ENCODE data around the gene MTURN.

Gene MTURN

DNA sequence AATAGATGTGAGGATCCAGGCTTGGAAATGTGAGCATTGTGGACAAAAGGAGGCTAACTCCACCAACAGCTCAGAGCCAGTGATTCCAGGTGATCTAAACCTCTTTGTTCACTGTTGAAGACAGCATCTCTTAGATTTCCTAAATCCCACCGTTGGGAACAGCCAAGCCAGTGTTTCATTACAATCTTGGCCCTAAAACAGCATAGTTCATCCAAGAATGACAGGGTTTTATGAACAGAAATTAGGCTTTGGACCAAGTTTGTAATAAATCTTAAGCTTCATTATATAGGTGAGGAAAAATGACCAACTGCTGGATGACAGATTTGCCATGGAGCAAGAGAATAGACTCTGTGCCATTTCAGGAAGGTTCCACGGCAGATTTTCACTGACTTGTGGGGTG lies 65.8 kb downstream of the MTURN start:
- no peaks in the 10 kb centered on the region for H4K20me1 ChIP-seq (ENCODE audit: insufficient read depth, low read length)
- peaks cover 20% of the 10 kb centered on the region for H3K9me3 ChIP-seq (ENCODE audit: low read length)
- H3K27ac ChIP-seq (ENCODE audit: low read depth, low read length, poor library complexity, severe bottlenecking) = peak overlapping the region; percentile 72
- H3F3A ChIP-seq (ENCODE audit: insufficient read depth, low read length) = no peaks in the 10 kb centered on the region
- no peak overlapping the region; the same call in 1 of the 2 replicates for H3K4me2 ChIP-seq (ENCODE audit: low read length)
- H3K36me3 ChIP-seq (ENCODE audit: insufficient read depth, low read length) = no peaks in the 10 kb centered on the region; the same call in 1 of the 2 replicates
- H3K9ac ChIP-seq (ENCODE audit: low read length) = no peak overlapping the region
- no peaks in the 10 kb centered on the region for H3K79me2 ChIP-seq (ENCODE audit: insufficient read depth, low read length)
- no peaks in the 10 kb centered on the region for H3K9me2 ChIP-seq (ENCODE audit: low read depth, low read length)
- no peak overlapping the region for H2AFZ ChIP-seq (ENCODE audit: low read length)
- H3K4me1 ChIP-seq (ENCODE audit: insufficient read depth, low read length, severe bottlenecking) = peaks cover 30% of the 10 kb centered on the region
- H3K27me3 ChIP-seq (ENCODE audit: insufficient read depth, low read length) = no peaks in the 10 kb centered on the region
- no peak overlapping the region for H3K4me3 ChIP-seq (ENCODE audit: low read depth, low read length, poor library complexity, severe bottlenecking)
- TF ChIP-seq EZH2 (IDR thresholded peaks at IDR 0.05; ENCODE audit: borderline replicate concordance, low read length) (no peak), CTCF (IDR thresholded peaks at IDR 0.05; ENCODE audit: low read length) (no peak)

DNA sequence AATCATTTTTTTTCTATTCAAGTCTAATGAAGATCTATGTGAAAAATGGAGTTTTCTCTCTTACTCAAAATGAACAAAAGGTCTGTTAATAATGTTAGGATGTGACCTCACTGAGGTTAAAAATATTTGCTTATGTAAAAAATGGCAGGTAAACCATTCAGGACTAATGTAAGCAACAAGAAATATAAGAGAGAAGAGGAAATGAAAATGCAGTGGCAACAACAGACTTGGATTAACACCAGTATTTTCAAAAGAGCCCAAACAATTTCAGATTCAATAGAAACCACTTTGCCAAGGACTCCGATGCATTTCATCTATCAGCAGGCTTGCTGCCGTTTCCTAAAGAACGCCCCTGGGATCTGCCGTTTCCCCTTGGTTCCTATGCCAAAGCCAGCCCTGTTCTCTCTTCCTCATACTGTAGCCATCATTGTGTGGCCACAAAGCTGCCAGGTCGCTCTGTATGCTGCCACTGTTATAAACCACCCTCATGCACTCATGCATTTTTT lies 66.4 kb downstream of the MTURN start:
- H3K36me3 ChIP-seq (ENCODE audit: insufficient read depth, low read length) = no peaks in the 10 kb centered on the region; the same call in 1 of the 2 replicates
- H3K4me1 ChIP-seq (ENCODE audit: insufficient read depth, low read length, severe bottlenecking) = peaks cover 30% of the 10 kb centered on the region
- peaks cover 13% of the 10 kb centered on the region for H3K9me3 ChIP-seq (ENCODE audit: low read length)
- H3K79me2 ChIP-seq (ENCODE audit: insufficient read depth, low read length) = no peaks in the 10 kb centered on the region
- H3K4me2 ChIP-seq (ENCODE audit: low read length) = peak overlapping the region; percentile 24; the same call in 1 of the 2 replicates
- no peaks in the 10 kb centered on the region for H3K9me2 ChIP-seq (ENCODE audit: low read depth, low read length)
- peak overlapping the region; percentile 30; the same call in 1 of the 2 replicates for H3K9ac ChIP-seq (ENCODE audit: low read length)
- no peaks in the 10 kb centered on the region for H3K27me3 ChIP-seq (ENCODE audit: insufficient read depth, low read length)
- H2AFZ ChIP-seq (ENCODE audit: low read length) = peak overlapping the region; percentile 58; the same call in 1 of the 2 replicates
- H3K4me3 ChIP-seq (ENCODE audit: low read depth, low read length, poor library complexity, severe bottlenecking) = no peak overlapping the region
- TF ChIP-seq CTCF (IDR thresholded peaks at IDR 0.05; ENCODE audit: low read length) (no peak), EZH2 (IDR thresholded peaks at IDR 0.05; ENCODE audit: borderline replicate concordance, low read length) (no peak)
- no peaks in the 10 kb centered on the region for H4K20me1 ChIP-seq (ENCODE audit: insufficient read depth, low read length)
- H3K27ac ChIP-seq (ENCODE audit: low read depth, low read length, poor library complexity, severe bottlenecking) = peak overlapping the region; percentile 72
- no peaks in the 10 kb centered on the region for H3F3A ChIP-seq (ENCODE audit: insufficient read depth, low read length)

GRCh38 chr7:30201921-30202320 lies 67.1 kb downstream of the MTURN start:
- peak overlapping the region; percentile 72 for H3K27ac ChIP-seq (ENCODE audit: low read depth, low read length, poor library complexity, severe bottlenecking)
- H2AFZ ChIP-seq (ENCODE audit: low read length) = peak overlapping the region; percentile 58
- H4K20me1 ChIP-seq (ENCODE audit: insufficient read depth, low read length) = no peaks in the 10 kb centered on the region
- H3F3A ChIP-seq (ENCODE audit: insufficient read depth, low read length) = no peaks in the 10 kb centered on the region
- TF ChIP-seq EZH2 (IDR thresholded peaks at IDR 0.05; ENCODE audit: borderline replicate concordance, low read length) (no peak), CTCF (IDR thresholded peaks at IDR 0.05; ENCODE audit: low read length) (peak; percentile 36)
- no peaks in the 10 kb centered on the region for H3K9me2 ChIP-seq (ENCODE audit: low read depth, low read length)
- peak overlapping the region; percentile 24; the same call in 1 of the 2 replicates for H3K4me2 ChIP-seq (ENCODE audit: low read length)
- no peak overlapping the region for H3K4me3 ChIP-seq (ENCODE audit: low read depth, low read length, poor library complexity, severe bottlenecking)
- H3K9ac ChIP-seq (ENCODE audit: low read length) = peak overlapping the region; percentile 30; the same call in 1 of the 2 replicates
- H3K4me1 ChIP-seq (ENCODE audit: insufficient read depth, low read length, severe bottlenecking) = peaks cover 36% of the 10 kb centered on the region
- H3K36me3 ChIP-seq (ENCODE audit: insufficient read depth, low read length) = no peaks in the 10 kb centered on the region; the same call in 1 of the 2 replicates
- H3K79me2 ChIP-seq (ENCODE audit: insufficient read depth, low read length) = no peaks in the 10 kb centered on the region
- H3K9me3 ChIP-seq (ENCODE audit: low read length) = peaks cover 7% of the 10 kb centered on the region
- no peaks in the 10 kb centered on the region for H3K27me3 ChIP-seq (ENCODE audit: insufficient read depth, low read length)

Measured in OCI-LY1 (cell line).